ENCODE results near the gene RAE1.

Gene RAE1

GRCh38 chr20:57395111-57395966, 44.3 kb downstream of the RAE1 start:
- H3K14ac ChIP-seq (ENCODE audit: low read length): peak overlapping the region; percentile 3
- peak overlapping the region; percentile 1 for H3K18ac ChIP-seq (ENCODE audit: low read length)
- no peaks in the 10 kb centered on the region for H3K9me3 ChIP-seq (ENCODE audit: insufficient read depth, low read depth, low read length)
- H3K4me3 ChIP-seq (ENCODE audit: low read depth, low read length): peak overlapping the region; percentile 6
- H3K79me2 ChIP-seq (ENCODE audit: control insufficient read depth, insufficient read depth, low read length, poor library complexity): peaks cover 25% of the 10 kb centered on the region
- H3K36me3 ChIP-seq (ENCODE audit: control insufficient read depth in 1 of 2, insufficient read depth in 2 of 2, low read length in 2 of 2): peaks cover 73 to 76% of the 10 kb centered on the region in 2 experiments
- WGBS (ENCODE audit: extremely low coverage, insufficient coverage, insufficient read length): no CpG with 5 or more reads among the region's 31 CpGs
- H3K4ac ChIP-seq (ENCODE audit: low read depth, low read length): peak overlapping the region; percentile 13
- peaks cover 51 to 57% of the 10 kb centered on the region in 2 experiments for H3K4me1 ChIP-seq (ENCODE audit: control insufficient read depth in 1 of 2, insufficient read depth in 2 of 2, low read length in 2 of 2)
- H4K91ac ChIP-seq (ENCODE audit: low read depth, low read length): peak overlapping the region; percentile 0
- peak overlapping the region; percentile 9 for H2BK120ac ChIP-seq (ENCODE audit: insufficient read depth, low read length, poor library complexity)
- H2AK5ac ChIP-seq (ENCODE audit: low read length): peak overlapping the region; percentile 13
- no peak overlapping the region for H2AFZ ChIP-seq (ENCODE audit: insufficient read depth, low read length, poor library complexity)
- peak overlapping the region; percentile 7 for H2BK12ac ChIP-seq (ENCODE audit: low read length)
- no peak overlapping the region for H3K27ac ChIP-seq (ENCODE audit: low read depth, low read length)
- H3K27me3 ChIP-seq (ENCODE audit: insufficient read depth, low read length): no peaks in the 10 kb centered on the region
- peaks cover 18% of the 10 kb centered on the region for H3K79me1 ChIP-seq (ENCODE audit: low read length)
- H2BK5ac ChIP-seq (ENCODE audit: low read depth, low read length, poor library complexity): no peak overlapping the region
- no peak overlapping the region for H4K12ac ChIP-seq (ENCODE audit: low read depth, low read length)
- no peak overlapping the region for H3K23ac ChIP-seq (ENCODE audit: low read length)
- H3K4me2 ChIP-seq (ENCODE audit: low read length): peak overlapping the region; percentile 35
- no peak overlapping the region for H4K8ac ChIP-seq (ENCODE audit: low read depth, low read length)
- peak; percentile 55 to 56 for DNase-seq
- H3K9ac ChIP-seq (ENCODE audit: low read length): no peak overlapping the region

- no peak overlapping the region for H3K18ac ChIP-seq (ENCODE audit: low read length)
- H2AK5ac ChIP-seq (ENCODE audit: low read length): no peak overlapping the region
- H4K91ac ChIP-seq (ENCODE audit: low read depth, low read length): no peak overlapping the region
- no peak overlapping the region for H2AFZ ChIP-seq (ENCODE audit: insufficient read depth, low read length, poor library complexity)
- H4K8ac ChIP-seq (ENCODE audit: low read depth, low read length): no peak overlapping the region
- H2BK12ac ChIP-seq (ENCODE audit: low read length): no peak overlapping the region
- no peak overlapping the region for H3K9ac ChIP-seq (ENCODE audit: low read length)
- H3K4me2 ChIP-seq (ENCODE audit: low read length): no peak overlapping the region
- H2BK5ac ChIP-seq (ENCODE audit: low read depth, low read length, poor library complexity): no peak overlapping the region
- no peak overlapping the region for H3K4me3 ChIP-seq (ENCODE audit: low read depth, low read length)
- H3K36me3 ChIP-seq (ENCODE audit: control insufficient read depth in 1 of 2, insufficient read depth in 2 of 2, low read length in 2 of 2): peaks cover 84 to 87% of the 10 kb centered on the region in 2 experiments
- no peak overlapping the region for H3K4ac ChIP-seq (ENCODE audit: low read depth, low read length)
- WGBS (ENCODE audit: extremely low coverage, insufficient coverage, insufficient read length): no CpG with 5 or more reads among the region's 16 CpGs
- no peak overlapping the region for H4K12ac ChIP-seq (ENCODE audit: low read depth, low read length)
- peaks cover 14% of the 10 kb centered on the region for H3K79me1 ChIP-seq (ENCODE audit: low read length)
- no peak overlapping the region for H3K27ac ChIP-seq (ENCODE audit: low read depth, low read length)
- H3K4me1 ChIP-seq (ENCODE audit: control insufficient read depth in 1 of 2, insufficient read depth in 2 of 2, low read length in 2 of 2): peaks cover 47 to 53% of the 10 kb centered on the region in 2 experiments
- H3K9me3 ChIP-seq (ENCODE audit: insufficient read depth, low read depth, low read length): no peaks in the 10 kb centered on the region
- H3K23ac ChIP-seq (ENCODE audit: low read length): no peak overlapping the region
- no peak overlapping the region for H2BK120ac ChIP-seq (ENCODE audit: insufficient read depth, low read length, poor library complexity)
- H3K79me2 ChIP-seq (ENCODE audit: control insufficient read depth, insufficient read depth, low read length, poor library complexity): peaks cover 23% of the 10 kb centered on the region
- H3K27me3 ChIP-seq (ENCODE audit: insufficient read depth, low read length): no peaks in the 10 kb centered on the region
- no peak for DNase-seq
- H3K14ac ChIP-seq (ENCODE audit: low read length): no peak overlapping the region
Measured at GRCh38 chr20:57396212-57396983, 45.3 kb downstream of the RAE1 start.

- H3K18ac ChIP-seq (ENCODE audit: low read length): peak overlapping the region; percentile 6
- no peak overlapping the region for H2BK5ac ChIP-seq (ENCODE audit: low read depth, low read length, poor library complexity)
- H4K91ac ChIP-seq (ENCODE audit: low read depth, low read length): no peak overlapping the region
- WGBS (ENCODE audit: extremely low coverage, insufficient coverage, insufficient read length): no CpG with 5 or more reads among the region's 16 CpGs
- H3K9me3 ChIP-seq (ENCODE audit: insufficient read depth, low read depth, low read length): no peaks in the 10 kb centered on the region
- no peak overlapping the region for H3K23ac ChIP-seq (ENCODE audit: low read length)
- no peak overlapping the region for H2AK5ac ChIP-seq (ENCODE audit: low read length)
- no peak overlapping the region for H3K4me2 ChIP-seq (ENCODE audit: low read length)
- H2AFZ ChIP-seq (ENCODE audit: insufficient read depth, low read length, poor library complexity): no peak overlapping the region
- peaks cover 9% of the 10 kb centered on the region for H3K79me1 ChIP-seq (ENCODE audit: low read length)
- H2BK12ac ChIP-seq (ENCODE audit: low read length): no peak overlapping the region
- no peak overlapping the region for H3K27ac ChIP-seq (ENCODE audit: low read depth, low read length)
- H2BK120ac ChIP-seq (ENCODE audit: insufficient read depth, low read length, poor library complexity): no peak overlapping the region
- H3K14ac ChIP-seq (ENCODE audit: low read length): no peak overlapping the region
- H3K4me1 ChIP-seq (ENCODE audit: control insufficient read depth in 1 of 2, insufficient read depth in 2 of 2, low read length in 2 of 2): peaks cover 48 to 51% of the 10 kb centered on the region in 2 experiments
- no peak overlapping the region for H3K9ac ChIP-seq (ENCODE audit: low read length)
- H3K4ac ChIP-seq (ENCODE audit: low read depth, low read length): no peak overlapping the region
- H3K36me3 ChIP-seq (ENCODE audit: control insufficient read depth in 1 of 2, insufficient read depth in 2 of 2, low read length in 2 of 2): peaks cover 90 to 93% of the 10 kb centered on the region in 2 experiments
- H4K12ac ChIP-seq (ENCODE audit: low read depth, low read length): no peak overlapping the region
- H3K27me3 ChIP-seq (ENCODE audit: insufficient read depth, low read length): no peaks in the 10 kb centered on the region
- H3K79me2 ChIP-seq (ENCODE audit: control insufficient read depth, insufficient read depth, low read length, poor library complexity): peaks cover 17% of the 10 kb centered on the region
- H4K8ac ChIP-seq (ENCODE audit: low read depth, low read length): no peak overlapping the region
- no peak for DNase-seq
- H3K4me3 ChIP-seq (ENCODE audit: low read depth, low read length): no peak overlapping the region
Measured at GRCh38 chr20:57396984-57397692, 46.1 kb downstream of the RAE1 start.

GRCh38 chr20:57397693-57398108, 46.6 kb downstream of the RAE1 start:
- H2AFZ ChIP-seq (ENCODE audit: insufficient read depth, low read length, poor library complexity): no peak overlapping the region
- H2BK5ac ChIP-seq (ENCODE audit: low read depth, low read length, poor library complexity): no peak overlapping the region

More at GRCh38 chr20:57397693-57398108, 46.6 kb downstream of the RAE1 start:
- Histone ChIP-seq H2BK120ac (ENCODE audit: insufficient read depth, low read length, poor library complexity) (no peak overlapping the region), H3K27me3 (ENCODE audit: insufficient read depth, low read length) (no peaks in the 10 kb centered on the region), H3K4me3 (ENCODE audit: low read depth, low read length) (no peak overlapping the region), H2AK5ac (ENCODE audit: low read length) (no peak overlapping the region), H4K91ac (ENCODE audit: low read depth, low read length) (no peak overlapping the region), H3K79me1 (ENCODE audit: low read length) (peaks cover 6% of the 10 kb centered on the region), H3K4me2 (ENCODE audit: low read length) (no peak overlapping the region), H4K8ac (ENCODE audit: low read depth, low read length) (no peak overlapping the region), H3K9ac (ENCODE audit: low read length) (no peak overlapping the region), H3K9me3 (ENCODE audit: insufficient read depth, low read depth, low read length) (no peaks in the 10 kb centered on the region), H3K14ac (ENCODE audit: low read length) (no peak overlapping the region), H3K79me2 (ENCODE audit: control insufficient read depth, insufficient read depth, low read length, poor library complexity) (peaks cover 12% of the 10 kb centered on the region), H2BK12ac (ENCODE audit: low read length) (no peak overlapping the region), H3K23ac (ENCODE audit: low read length) (no peak overlapping the region), H3K36me3 (ENCODE audit: control insufficient read depth in 1 of 2, insufficient read depth in 2 of 2, low read length in 2 of 2) (peaks cover 94 to 95% of the 10 kb centered on the region in 2 experiments), H3K27ac (ENCODE audit: low read depth, low read length) (no peak overlapping the region), H4K12ac (ENCODE audit: low read depth, low read length) (no peak overlapping the region), H3K4me1 (ENCODE audit: control insufficient read depth in 1 of 2, insufficient read depth in 2 of 2, low read length in 2 of 2) (peaks cover 46 to 51% of the 10 kb centered on the region in 2 experiments), H3K18ac (ENCODE audit: low read length) (no peak overlapping the region), H3K4ac (ENCODE audit: low read depth, low read length) (no peak overlapping the region)
- no peak for DNase-seq
- WGBS (ENCODE audit: extremely low coverage, insufficient coverage, insufficient read length): no CpG with 5 or more reads among the region's 13 CpGs
